GM12873 (cell line): ENCODE results near the gene SLC38A2.

ENCODE experiments used
- TF ChIP-seq, protein P1 (sequence below): IDR thresholded peaks from 2 replicates; pipeline ENCODE4 v1.5.1; 2012; ENCODE audit warnings: low read depth, mild to moderate bottlenecking, moderate library complexity, low read length, control low read depth; ENCODE audit not compliant: insufficient read depth; ENCODE audit errors: missing control alignments

SLC38A2 gene

DNA sequence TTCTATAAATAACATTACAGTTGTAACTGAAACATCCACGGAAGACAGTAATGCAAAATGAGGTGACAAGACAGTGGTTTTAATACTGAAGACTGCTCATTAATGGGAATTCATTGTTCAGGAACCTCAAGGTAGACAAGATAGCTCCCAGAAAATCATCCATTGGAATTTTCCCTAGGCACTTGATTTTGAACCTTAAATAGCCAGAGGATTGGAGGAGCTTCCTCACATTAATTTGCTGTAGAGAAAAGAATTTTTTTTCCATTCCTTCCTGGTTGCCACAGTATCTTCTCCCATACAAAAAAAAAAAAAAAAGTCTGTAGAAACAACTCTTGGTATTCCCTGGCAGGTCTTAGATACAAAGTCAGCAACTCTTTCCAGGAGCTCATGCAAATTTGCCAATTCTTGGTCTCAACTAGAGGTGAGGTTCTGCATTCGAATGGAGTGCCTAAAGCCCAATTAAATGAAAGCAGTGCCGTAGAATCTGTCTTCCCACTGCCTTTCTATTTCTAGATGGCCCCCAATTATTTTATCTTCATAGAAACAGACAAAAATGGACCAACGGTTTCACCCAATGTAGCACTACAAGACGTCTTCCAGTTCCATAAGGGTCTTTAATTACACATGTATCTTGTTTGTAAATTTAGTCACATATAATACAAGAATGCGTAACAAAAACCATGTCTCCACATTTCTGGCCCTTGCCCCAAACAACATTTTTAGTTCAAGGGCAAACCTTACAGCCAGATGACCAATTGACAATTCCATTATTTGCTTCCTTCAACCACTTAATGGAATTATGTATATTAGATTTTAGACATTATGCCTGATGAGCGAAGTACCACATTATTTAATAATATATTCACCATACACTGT is 13.5 kb downstream of the SLC38A2 start:
- TF ChIP-seq, protein P1, sequence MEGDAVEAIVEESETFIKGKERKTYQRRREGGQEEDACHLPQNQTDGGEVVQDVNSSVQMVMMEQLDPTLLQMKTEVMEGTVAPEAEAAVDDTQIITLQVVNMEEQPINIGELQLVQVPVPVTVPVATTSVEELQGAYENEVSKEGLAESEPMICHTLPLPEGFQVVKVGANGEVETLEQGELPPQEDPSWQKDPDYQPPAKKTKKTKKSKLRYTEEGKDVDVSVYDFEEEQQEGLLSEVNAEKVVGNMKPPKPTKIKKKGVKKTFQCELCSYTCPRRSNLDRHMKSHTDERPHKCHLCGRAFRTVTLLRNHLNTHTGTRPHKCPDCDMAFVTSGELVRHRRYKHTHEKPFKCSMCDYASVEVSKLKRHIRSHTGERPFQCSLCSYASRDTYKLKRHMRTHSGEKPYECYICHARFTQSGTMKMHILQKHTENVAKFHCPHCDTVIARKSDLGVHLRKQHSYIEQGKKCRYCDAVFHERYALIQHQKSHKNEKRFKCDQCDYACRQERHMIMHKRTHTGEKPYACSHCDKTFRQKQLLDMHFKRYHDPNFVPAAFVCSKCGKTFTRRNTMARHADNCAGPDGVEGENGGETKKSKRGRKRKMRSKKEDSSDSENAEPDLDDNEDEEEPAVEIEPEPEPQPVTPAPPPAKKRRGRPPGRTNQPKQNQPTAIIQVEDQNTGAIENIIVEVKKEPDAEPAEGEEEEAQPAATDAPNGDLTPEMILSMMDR, result no peak

DNA sequence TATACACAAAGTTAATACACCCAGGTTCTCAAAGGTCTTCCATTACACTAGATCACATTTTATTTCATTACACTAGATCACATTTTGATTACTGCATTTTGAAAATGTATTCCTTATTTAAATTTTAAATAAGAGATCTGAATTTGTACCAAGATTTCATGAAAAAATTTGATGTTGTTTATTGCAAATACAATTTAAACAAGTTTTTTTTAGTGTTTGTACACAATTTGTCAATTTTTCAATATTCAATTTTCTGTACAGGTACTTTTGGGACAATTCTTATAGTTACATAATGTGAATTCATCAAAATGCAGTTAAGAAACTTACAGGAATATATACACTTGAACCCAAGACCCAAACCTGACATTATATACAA is 14.3 kb downstream of the SLC38A2 start:
- TF ChIP-seq, protein P1, result no peak

DNA sequence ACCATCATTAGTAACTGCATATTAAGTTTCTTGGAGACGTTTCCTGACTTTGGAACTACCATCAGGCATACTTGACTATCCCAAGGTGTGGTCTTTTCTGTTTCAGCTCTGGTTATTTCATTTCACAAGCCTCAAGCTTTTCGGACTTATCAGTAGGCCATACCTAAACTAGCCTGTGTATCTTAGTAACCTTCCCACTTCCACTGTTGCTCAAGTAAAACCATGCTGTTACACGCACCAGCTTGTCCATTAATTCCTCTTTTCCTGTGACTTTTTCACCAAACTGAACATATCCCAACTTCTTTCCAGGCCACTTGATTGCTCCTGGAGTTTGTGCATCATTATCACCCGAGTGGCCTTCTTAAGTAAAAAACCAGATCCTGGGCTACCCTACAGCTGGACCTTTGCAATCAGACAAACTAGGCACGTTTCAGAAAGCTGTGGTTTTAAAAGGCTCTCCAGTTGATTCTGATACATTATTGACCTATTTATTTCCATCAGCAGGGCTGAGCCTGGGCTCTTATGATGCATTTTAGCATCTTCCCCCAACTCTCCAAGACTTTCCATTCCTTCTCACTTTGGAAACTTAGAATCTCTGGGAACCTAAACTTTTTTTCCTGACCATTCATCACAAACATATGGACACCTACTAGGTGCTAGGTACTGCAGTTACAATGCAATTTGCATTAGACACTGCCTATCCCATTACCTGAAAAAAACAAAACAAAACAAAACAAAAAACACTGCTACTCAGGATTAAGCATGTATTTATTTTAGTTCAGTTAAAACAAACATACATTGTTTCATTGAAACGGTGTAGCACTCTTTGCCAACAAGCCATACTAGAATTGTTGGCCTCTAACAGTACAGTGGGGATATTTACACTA is 14.9 kb downstream of the SLC38A2 start:
- TF ChIP-seq, protein P1, result no peak

DNA sequence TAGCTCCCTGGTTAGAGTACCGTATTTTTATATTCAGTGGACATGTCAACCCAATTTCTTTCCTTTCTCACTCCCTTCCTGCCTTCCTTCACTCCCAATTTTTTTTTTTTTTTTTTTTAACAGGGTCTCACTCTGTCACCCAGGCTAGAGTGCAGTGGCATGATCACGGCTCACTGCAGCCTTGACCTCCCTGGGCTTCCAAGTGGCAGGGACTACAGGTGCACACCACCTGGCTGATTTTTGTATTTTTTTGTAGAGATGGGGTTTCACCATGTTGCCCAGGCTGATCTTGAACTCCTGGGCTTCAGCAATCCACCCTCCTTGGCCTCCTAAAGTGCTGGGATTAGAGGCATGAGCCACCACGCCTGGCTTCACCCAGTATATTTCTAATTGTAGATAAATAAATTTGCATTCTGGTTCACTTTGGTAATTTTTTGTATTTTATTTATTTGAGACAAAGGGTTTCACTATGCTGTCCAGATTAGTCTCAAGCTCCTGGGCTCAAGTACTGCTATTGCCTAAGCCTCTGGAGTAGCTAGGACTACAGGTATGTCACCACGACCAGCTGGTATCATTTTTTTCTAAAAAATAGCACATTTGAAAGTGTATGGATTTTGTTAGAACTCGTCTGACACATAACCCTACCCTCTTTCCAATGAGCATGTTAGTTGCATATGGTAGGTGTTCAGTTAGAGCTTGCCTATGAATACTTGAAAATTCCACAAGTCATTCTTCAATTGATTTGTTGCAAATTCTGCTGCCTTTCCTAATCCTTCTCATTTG is 15.7 kb downstream of the SLC38A2 start:
- TF ChIP-seq, protein P1, result no peak

DNA sequence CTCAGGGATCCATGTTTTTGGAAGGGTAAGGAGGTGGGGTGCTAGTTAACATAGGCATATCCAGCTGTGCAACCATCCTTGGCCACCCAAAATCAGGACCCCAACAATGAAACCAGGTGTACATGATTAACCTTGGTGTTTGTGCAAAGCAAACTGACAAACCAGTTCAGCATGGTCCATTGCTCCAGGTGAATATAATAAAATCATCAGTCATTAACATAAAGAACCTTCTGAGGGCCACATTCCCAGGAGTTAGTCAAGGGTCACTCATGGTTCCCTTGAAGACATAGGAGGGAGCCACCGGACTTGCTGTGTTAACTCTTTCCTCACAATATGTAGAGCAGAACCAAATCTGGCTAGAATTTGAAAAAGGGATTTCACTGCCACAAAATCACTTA is 17.8 kb downstream of the SLC38A2 start:
- TF ChIP-seq, protein P1, result no peak

DNA sequence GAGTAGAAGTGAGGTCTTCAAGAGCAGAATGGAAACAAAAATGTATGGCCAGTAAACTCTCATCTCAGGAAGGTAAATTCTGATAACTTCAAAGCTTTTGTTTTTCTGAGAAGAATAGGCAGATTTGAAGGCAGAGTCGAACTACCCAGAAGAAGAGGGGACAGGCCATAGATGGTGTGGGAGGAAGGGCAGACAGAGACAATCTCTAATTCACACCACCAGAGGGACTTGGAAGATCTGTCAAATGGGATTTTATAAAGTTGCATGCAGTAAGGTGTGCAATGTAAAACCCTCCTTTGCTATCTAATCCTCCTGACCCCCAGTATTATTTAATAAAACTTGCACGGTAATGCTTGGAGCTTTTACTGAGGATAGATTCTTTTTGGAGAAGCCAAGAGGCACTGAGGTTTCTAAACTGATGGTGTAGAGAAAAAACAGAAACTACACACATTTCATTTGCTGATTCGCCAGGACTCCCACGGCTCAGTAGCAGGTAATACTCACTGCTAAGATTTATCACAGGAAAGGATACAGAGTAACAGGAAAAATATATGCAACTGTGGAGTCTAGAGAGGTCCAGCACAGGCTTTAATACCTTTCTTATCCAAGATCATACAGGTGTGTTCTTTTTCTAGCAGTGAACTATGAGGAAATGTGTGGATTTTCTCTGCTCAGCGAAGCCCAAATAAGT is 18.3 kb downstream of the SLC38A2 start:
- TF ChIP-seq, protein P1, result peak; percentile 27
